HPDE6-E6E7 (cell line): ENCODE data around the gene SYT14.
"Not testable (repeated sequence)": the region's sequence is repeated elsewhere in the genome, so short reads cannot be mapped to it uniquely, and the experiment has no call there.

ENCODE experiments used
- DNase-seq: peaks from one replicate; pipeline ENCODE4 v3.0.0; 2011; ENCODE audit warnings: missing footprints; ENCODE audit errors: extremely low spot score

Gene SYT14

GRCh38 chr1:210117198-210117597 is 179.2 kb downstream of the SYT14 start:
- no peak for DNase-seq

GRCh38 chr1:210117681-210118170 is 179.7 kb downstream of the SYT14 start:
- no peak for DNase-seq

GRCh38 chr1:210123383-210123782 is 185.4 kb downstream of the SYT14 start:
- DNase-seq = no peak

- peak; percentile 49 for DNase-seq
These were observed 186.0 kb downstream of the SYT14 start for GRCh38 chr1:210123924-210124589.

GRCh38 chr1:210124736-210125135 is 186.7 kb downstream of the SYT14 start:
- no peak for DNase-seq

- DNase-seq = no peak
These were observed 187.1 kb downstream of the SYT14 start for GRCh38 chr1:210125143-210125542.

GRCh38 chr1:210129092-210129491 is 191.1 kb downstream of the SYT14 start:
- DNase-seq = no peak

GRCh38 chr1:210129759-210130158 is 191.7 kb downstream of the SYT14 start:
- DNase-seq = no peak

GRCh38 chr1:210132582-210132981 is 194.6 kb downstream of the SYT14 start:
- DNase-seq = peak; percentile 5

- DNase-seq = peak; percentile 22
These were observed 205.5 kb downstream of the SYT14 start for GRCh38 chr1:210143465-210144062.

GRCh38 chr1:210144736-210145135 is 206.7 kb downstream of the SYT14 start:
- peak; percentile 45 for DNase-seq

- DNase-seq = no peak
These were observed 213.1 kb downstream of the SYT14 start for GRCh38 chr1:210151052-210151672.

GRCh38 chr1:210159211-210159610 is 221.2 kb downstream of the SYT14 start:
- no peak for DNase-seq

GRCh38 chr1:210170220-210170619 is 232.2 kb downstream of the SYT14 start:
- no peak for DNase-seq

GRCh38 chr1:210174133-210174532 is 236.1 kb downstream of the SYT14 start:
- no peak for DNase-seq

- DNase-seq = no peak
These were observed 247.0 kb downstream of the SYT14 start for GRCh38 chr1:210185063-210185462.

GRCh38 chr1:210187849-210188606 is 250.0 kb downstream of the SYT14 start:
- not testable (repeated sequence) for DNase-seq

GRCh38 chr1:210189426-210189825 is 251.4 kb downstream of the SYT14 start:
- no peak for DNase-seq

GRCh38 chr1:210195635-210196160 is 257.7 kb downstream of the SYT14 start:
- DNase-seq = no peak

- DNase-seq = not testable (repeated sequence)
These were observed 258.2 kb downstream of the SYT14 start for GRCh38 chr1:210196266-210196665.

GRCh38 chr1:210198840-210199239 is 260.8 kb downstream of the SYT14 start:
- DNase-seq = no peak
